Measurements from ENCODE around the gene NAGA.
"Not testable (repeated sequence)": the region's sequence is repeated elsewhere in the genome, so short reads cannot be mapped to it uniquely, and the experiment has no call there.

Gene NAGA

DNA sequence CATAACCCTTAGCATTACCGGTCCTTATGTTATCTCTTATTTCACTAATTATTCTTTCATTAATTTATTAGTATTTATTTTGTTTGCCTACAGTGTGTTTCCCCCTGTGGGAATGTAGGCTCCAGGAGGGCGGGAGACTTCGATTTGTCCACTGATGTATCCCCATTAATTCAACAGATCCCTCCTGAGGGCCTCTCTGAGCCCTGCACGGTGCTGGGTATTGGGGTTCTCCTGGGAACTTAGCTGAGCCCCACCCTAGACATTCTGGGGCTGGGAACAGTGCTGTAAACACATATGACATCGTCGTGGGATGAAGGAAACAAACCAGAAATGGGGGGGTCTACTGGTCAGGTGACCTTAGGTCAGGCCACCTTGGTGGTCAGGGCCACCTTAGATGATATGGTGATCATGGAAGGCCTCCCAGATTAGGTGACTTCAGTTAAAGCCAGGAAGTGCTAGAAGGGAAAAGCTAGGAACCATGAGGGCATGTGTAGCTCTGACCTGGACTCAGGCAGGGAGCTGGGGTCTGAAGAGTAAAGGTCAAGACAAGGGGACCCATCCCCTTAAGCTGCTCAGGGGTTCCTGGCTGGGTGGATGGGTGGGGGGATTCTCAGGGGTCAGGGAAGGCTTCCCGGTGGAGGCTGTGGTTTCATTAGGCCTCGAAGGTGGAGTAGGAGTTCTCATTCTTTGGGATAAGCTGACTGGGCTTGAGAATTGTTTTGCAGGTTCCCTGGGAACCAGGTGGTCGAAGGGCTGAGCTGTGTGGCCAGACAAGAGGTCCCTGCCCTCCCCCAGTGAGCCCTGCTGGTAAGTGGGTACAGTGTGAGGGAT, 4.4 kb upstream of the NAGA start:
- no peak for DNase-seq

DNA sequence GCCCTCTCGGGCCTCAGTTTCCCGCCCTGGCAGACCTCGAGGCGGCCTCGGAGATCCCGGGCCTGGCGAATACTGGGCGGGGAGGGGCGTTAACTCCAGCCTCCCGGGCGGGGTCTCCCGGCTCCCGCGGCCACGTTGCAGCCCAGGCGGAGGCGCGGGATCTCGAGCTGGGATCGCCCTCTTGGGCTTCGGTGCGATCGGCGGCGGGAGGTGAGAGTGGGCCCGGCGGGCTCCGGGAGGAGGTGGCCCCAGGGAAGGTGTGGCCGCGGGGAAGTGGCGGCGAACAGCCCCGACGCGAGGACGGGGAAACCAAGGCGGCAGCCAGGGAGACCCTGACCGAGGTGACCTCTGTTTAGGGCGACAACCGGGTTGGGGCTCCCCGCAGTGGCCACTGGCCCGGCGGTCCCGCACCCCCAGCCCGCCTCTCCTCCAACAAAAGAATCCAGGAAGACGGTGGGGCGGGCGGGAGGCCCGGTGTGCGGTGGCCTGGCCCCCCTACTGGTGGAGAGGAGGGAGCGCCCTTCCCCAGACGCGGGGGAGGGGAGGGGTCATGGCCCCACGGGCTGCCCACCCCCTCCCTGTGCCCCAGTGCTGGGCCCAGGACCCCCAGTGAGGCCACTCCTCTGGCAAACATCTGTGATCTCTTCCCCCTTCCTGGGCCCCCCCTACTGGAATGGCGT, 3.7 kb upstream of the NAGA start, which contains the start of gene PHETA2:
Gene PHETA2, plus strand, starts transcription at position 117 of the 680 bp plus-strand sequence. CDS start 3,046 bp downstream, outside the sequence.
- no peak for DNase-seq

DNA sequence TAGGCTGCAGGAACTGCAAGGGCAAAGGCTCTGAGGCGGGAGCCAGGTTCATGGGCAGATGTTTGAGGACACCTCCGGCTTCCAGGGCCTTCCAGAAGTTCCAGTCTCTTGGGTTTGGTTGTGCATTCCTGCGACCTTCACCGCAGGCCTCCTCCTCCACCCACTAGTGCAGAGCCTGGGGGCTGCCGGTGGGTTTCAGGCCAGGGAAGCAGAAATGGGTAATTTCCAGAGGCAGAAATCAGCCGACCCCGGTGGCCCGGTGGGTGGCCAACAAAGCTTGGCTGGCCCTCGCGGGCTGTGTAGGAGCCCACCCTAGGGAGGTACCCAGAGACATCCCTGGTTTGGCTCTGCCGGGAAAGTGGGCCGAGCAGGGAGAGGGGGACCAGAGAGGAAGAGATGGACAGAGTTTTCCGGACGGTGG, 3.0 kb upstream of the NAGA start:
- DNase-seq = no peak

DNA sequence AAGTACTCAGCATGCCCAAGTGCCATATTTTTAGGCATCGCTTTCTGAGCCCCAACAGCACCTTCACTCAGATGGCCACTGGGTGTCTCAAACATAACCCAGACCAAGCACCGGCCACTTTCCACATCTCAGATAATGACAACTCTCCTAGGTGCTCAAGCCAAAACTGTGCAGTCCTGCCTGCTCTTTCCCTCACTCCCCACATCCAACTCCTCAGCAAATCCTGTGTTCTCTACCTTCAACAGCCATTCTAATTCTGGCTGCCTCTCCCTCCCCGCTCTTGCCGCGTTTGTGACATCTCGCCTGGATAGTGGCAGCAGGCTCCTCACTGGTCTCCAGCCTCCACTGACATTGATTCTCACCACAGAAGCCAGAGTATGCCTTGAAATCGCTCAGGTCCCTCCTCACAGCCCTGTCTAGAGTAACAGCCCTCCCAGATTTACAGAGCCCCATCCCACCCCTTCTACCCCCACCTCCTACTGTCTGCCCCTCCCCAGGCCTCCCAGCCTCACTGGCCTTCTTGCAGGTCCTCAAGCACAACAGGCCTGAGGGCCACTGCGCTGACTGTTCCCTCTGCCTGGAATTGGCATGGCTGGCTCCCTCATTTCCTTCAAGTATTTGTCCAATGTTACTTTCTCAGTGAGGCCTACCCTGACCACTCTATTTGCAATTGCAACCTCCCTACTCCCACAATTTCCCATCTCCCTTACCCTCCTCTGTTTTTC, 2.2 kb upstream of the NAGA start:
- DNase-seq = no peak

DNA sequence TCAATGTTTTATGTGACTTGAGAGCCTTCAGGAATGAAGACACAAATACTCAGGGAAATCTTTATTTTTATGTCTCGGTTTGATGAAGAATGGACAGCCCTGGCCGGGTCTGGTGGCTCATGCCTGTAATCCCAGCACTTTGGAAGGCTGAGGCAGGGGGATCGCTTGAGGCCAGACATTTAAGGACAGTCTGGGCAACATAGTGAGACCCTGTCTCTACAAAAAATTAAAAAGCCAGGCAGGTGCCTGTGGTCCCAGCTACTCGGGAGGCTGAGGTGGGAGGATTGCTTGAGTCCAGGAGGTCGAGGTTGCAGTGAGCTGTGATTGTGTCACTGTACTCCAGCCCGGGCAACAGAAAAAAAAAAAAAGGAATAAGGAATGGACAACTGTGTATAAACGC, 896 bp upstream of the NAGA start:
- not testable (repeated sequence) for DNase-seq

DNA sequence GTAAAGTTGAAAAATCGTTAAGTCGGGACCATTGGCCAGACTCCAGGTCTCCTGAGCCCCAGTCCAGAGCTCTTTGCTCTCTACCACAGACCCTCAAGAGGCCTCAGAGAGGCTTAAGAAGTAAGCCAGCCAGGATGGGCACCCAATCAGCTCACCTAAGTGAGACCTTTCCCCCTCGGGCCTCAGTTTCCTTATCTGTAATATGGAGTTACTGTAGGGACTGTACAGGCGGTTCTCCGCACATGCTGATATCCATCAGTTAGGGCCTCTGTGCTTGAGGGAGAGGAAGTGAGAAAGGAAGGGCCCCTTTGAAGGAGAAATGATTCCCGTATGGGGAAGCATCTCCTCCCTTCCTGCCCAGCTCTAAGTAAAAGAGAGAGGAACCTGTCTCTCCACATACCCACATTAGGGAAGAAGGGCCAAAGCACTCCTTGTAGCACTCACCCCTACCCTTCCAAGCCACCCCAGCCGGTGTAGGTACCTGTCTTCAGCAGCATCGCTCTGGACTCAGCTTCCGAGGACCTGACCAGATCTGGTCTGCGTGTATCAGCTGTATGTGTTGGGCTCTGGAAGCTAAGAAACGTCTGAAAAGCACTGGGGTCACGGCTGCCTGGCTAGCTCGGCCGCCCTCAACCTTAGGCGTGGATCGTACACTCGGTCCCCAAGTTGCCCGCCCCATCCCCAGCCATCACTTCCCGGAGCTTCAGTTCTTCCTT, 653 bp downstream of the NAGA start:
- DNase-seq = no peak

DNA sequence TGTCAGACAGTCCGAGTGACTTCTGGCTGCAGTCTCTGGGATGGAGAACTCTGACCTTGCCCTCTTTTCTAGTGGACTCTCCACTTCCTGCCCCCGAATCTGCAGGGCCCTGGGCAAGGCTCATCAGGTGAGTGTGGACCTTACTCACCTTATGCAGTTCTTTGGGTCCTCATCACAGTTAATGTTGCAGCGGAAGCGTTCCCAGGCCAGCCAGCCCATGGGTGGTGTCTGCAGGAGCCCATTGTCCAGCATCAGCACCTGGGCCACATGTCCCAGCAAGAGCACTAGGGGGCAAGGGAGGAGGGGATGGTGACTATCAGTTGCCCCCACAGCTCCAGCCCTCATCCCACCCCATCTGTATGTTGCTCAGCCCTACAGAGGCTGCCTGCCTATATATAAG, 2.3 kb downstream of the NAGA start:
- DNase-seq = no peak

DNA sequence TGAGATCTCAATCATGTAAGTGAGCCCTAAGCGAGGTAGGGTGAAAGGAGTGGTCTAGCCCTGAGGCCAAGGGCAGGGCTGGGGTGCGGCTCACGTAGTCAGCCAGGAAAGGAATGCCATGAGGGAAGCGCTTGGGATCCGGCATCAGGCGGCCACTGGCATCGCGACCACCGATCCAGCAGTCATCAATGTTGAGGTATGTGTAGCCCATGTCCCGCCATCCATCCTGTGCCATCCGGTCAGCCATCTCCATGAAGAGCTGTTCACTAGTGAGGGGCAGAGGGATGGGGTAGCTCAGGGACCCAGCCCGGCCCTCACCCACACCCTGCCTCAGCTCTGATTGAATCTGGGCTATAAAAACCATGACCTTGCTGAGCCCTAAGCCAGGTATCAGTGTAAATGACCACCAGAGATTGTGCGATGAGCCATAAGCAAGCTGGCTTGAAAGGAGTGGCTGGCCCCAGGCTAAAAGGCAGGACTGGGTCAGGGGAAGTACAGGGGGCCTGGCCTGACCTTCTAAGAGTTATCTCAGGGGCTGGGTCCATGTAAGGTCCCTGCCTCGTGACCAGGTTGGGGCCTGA, 2.9 kb downstream of the NAGA start:
- no peak for DNase-seq

DNA sequence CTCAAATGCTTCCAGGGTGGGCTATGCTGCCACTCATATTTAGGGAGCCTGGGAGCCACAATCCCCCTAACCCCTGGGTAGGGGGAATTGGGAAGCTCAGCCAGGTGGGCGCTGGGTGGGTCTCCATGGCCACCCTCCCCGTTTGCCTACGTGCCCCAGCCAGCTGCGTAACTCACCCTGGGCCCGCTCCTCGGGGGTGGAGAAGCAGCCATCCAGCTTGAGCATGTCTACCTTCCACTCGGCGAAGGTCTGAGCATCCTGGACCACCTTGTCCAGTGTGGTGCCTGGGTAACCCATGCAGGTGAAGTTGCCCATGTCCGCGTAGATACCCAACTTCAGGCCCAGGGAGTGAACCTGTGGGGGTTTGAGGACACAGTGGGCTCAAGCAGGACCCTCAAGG, 3.7 kb downstream of the NAGA start:
- no peak for DNase-seq

DNA sequence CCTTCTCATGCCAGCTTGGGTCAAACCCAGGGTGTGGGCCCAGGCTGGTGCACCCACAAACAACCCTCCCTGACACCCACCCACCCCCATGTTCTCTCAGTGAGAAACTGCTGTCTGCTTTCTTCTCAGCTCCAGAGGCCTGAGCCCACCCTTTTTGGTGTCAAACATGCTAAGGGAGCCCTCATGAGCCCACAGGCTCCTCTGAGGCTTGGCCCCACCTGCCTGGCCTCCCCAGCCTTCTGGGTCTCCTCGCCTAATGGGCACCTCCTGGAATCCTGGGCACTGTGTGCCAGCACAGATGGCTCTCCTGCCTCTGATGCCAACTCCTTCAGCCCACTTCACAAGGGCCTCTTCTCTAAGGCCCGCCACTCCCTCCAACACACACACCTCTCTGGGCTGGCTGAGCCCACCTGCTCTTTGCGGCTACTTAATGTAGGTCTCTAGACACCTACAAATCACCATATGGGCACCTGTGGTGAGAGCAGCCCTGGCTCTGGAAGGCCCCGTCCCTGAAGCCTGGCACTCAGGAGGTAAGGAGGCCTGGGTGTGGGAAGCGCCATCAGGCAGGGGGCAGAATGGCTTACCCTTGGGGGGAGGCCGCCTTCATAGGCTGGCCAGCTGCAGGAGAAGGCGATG, 4.4 kb downstream of the NAGA start:
- DNase-seq = no peak

DNA sequence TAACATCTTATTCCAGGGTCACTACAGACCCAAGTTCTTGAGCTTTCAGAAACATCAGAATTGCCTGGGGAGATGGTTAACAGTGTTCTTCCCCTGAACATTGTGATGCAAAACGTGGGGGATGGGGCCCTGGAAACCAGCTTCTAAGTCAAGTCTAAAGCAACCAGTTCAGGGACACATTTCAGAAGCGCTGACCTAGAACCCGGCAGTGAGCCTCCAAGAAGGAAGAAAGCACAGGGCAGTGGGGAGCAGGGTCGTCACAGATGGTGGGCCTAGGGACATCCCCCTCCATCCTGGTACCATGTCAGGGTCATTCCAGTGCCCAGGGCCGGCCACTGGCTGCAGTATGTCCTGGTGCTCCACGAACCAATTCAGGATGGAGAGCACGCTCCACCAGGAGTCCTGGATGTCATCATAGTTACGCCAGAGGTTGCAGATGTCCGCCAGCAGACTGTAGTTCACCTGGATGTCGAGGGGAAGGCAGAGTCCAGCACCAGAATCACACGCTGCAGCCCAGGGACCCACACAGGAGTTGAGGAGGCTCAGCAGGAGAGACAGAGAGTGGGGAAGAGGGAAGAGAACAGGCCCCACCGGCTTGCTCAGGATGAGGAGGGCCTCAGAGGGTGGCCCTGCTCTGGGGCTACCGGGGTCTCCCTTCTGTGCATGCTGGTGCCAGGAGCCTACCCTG, 5.0 kb downstream of the NAGA start:
- DNase-seq = no peak

DNA sequence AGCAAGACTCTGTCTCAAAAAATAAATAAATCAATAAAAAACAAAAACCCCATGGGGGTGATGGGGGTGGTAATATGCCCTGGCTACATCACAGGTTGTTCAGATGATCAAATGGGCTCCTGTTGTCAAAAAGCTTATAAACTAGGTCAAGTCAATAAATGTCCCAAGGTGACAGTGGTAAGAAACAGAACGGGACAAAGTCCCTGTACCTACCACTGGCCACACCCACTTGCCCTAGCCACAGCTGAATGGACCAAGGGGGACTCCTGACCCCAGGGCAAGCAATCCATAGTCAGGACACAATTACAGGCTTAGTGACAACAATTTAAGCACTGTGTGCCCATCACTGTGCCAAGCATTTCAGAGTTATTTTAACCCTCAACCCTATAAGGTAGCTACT, 6.0 kb downstream of the NAGA start:
- DNase-seq = no peak

DNA sequence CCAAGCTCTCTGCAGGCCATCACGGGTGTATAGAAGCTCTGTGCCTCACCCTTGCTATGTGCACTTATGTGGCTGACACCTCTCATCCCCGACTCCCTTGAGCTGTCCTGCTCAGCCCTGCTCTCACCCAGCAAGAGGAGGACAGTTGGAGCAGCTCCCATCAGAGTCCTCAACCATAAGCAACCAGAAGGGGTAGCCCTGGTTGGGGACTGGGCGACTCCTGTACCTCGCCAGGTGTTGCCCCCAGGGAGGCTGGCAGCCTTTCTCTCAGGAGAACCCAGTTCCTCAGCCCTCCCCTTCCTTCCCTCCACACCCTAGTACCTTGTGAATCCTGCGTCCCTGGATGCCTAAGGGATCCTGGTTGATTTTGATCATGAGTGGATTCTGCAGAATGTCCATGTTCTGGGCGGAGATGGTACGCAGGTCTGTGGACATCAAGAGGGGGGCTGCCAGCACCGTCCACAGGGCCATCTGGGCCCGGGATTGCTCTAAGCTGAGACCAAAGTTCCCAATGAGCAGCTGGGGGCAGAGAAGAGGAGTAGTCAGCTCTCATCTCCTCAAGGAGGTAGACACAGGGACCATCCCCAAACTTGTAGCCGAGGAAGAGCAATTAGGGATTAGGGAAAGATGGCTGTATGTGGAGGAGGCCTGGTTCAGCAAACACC, 8.0 kb downstream of the NAGA start:
- DNase-seq = no peak

DNA sequence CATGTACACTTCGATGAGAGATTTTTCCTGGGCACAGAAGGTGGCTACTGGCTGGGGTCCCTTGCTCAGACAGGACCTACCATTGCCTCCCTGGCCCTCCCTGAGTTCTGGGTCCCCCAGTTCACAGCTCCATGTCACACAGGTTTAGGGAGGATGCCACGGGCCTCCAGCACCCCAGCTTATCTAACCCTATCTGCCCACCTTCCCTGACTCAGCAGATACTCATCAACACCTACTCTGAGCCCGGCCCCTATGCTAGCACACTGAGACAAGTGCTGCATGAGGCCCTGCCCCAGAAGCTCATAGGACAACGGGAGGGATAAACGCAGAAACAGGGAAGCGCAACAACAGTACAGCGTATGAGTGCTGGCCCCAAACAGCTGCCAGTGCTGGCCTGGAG, 9.6 kb downstream of the NAGA start:
- DNase-seq = no peak

DNA sequence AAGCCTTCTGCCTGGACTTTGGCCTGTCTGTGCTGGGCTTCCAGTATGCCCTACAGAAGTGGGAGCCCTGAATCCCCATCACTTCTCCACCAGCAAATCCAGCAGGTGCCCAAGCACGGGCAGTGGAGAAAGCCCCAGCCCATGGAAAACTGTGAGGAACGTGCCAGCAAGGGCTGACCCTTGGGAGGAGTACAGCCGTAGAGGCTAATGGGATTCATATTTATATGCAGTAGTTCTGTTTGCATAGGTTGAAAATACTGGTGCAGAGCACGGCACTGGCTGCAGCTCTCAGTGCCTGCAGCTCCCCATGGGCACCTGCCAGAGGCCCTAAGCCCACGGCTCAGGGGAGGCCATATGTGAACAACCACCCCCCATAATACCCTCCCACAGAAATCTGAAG, 10.1 kb downstream of the NAGA start:
- no peak for DNase-seq

DNA sequence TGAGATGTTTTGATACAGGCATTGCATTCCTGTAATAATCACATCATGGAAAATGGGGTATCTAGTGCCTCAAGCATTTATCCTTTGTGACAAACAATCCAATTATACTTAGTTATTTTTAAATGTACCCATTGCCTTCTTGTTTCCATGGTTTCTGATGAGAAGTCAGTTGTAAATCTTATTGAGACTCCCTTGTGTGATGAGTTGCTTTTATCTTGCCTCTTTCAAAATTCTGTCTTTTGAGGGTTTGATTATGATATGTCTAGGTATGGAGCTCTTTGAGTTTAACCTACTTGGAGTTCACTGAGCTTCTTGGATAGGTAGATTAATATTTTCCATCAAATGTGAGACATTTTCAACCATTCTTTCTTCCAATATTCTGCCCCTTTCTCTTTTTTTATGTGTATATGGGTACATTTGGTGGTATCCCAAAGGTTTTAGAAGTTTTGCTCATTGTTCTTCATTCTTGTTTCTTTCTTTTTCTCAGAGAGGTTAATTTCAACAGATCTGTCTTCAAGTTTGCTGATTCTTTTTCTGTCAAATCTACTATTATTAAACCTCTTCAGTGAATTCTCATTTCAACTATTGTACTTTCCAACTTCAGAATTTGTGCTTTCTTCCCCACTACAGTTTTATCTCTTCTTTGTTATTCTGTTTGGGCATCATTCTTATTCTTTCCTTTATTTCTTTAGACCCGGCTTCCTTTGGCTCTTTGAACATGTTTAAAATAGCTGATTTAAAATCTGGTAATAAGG, 13.7 kb downstream of the NAGA start:
- no peak for DNase-seq

DNA sequence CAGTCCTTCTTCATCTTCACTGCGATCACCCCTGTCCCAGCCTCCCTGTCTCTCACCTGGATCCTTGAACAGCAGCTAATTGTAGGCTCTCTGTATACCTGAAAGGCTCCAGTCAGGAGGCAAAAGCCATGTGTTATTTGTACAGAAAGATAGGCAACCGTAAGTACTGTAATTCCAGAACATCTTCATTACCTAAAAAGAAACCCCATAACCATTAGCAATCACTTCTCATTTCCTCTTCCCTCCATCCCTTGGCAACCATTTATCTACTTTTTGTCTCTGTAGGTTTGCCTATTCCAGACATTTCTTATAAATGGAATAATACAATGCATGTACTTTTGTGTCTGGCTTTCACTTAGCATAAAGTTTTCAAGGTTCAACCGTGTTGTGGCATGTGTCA, 17.8 kb downstream of the NAGA start:
- no peak for DNase-seq

DNA sequence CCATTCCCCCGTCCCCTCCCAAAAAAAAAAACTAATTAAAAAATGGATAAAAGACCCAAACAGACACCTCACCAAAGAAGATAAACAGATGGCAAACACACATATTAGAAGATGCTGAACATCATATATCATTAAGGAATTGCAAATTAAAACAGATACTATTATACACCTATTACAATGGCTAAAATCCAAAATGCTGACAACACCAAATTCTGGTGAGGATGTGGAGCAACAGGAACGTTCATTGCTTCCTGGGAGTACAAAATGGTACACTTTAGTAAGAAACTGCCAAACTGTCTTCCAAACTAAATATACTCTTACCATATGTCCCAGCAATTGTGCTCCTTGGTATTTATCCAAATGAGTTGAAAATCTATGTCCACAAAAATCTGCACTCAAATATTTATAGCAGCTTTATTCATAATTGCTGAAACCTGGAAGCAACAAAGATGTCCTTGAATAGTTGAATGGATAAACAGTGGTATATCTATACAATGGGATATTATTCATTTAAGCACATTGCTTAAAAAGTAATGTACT, 19.9 kb downstream of the NAGA start:
- DNase-seq = no peak

DNA sequence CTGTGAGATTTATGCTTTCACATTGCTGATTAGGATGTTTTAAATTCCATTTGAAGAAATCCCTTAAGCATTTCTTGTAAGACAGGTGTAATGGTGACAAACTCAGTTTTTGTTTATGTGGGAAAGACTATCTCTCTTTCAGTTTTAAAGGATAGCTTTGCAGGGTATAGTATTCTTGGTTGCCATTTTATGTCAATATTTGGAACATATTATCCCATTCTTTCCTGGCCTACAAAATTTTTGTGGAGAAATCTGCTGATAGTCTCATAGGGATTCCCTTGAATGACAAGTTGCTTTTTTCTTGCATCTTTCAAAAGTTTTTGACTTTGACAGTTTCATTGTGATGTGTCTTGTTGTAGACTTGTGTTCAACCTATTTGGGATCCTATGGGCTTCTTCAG, 28.8 kb downstream of the NAGA start:
- no peak for DNase-seq

DNA sequence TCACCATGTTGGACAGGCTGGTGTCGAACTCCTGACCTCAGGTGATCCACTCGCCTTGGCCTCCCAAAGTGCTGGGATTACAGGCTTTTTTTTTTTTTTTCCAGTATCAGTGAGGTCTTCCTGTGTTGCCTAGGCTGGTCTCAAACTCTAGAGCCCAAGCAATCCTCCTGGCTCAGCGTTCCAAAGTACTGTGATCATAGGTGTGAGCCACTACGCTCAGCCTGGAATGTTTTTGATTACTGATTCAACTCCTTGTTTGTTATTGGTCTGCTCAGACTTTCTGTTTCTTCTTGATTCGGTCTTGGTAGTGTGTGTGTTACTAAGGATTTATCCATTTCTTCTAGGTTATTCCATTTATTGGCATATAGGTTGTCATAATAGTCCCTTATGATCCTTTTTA, 31.3 kb downstream of the NAGA start:
- DNase-seq = no peak

All from cerebellar nuclear complex (tissue), 1 donor.